Esophagus muscularis mucosa (tissue), 4 donors: ENCODE measurements around the gene PLEKHG4. TPM values are rescaled to one million over a fixed set of nuclear protein-coding genes. Genes with fewer than 3 reads are reported as not detected.

Experiments
- DNase-seq: peaks from one replicate; pipeline ENCODE4 v3.0.0-alpha.2; 2017; ENCODE audit errors: extremely low spot score
- H3K27ac ChIP-seq, 4 donors: fragments of 200-600 bp; sonication (generic); replicated peaks in 1 of 4; 1 replicate in 3 of 4; 2 replicates in 1 of 4; pipeline ENCODE4 v1.5.1; 2016 to 2019; ENCODE audit warnings: mild to moderate bottlenecking in 1 of 4
- H3K27me3 ChIP-seq, 4 donors: fragments of 200-600 bp; sonication (generic); one replicate each; pipeline versions ENCODE4 v1.5.1 to v1.6.0; 2016 to 2019
- H3K36me3 ChIP-seq, 4 donors: fragments of 200-600 bp; sonication (generic); one replicate each; pipeline ENCODE4 v1.5.1; 2016 to 2019
- H3K4me1 ChIP-seq, 4 donors: fragments of 200-600 bp; sonication (generic); one replicate each; pipeline ENCODE4 v1.5.1; 2016 to 2019
- H3K4me3 ChIP-seq, 4 donors: fragments of 200-600 bp; sonication (generic); 1 replicate in 2 of 4; 2 replicates in 2 of 4; pipeline ENCODE4 v1.5.1; 2016 to 2019; ENCODE audit warnings: mild to moderate bottlenecking in 4 of 4, moderate library complexity in 1 of 4
- H3K9me3 ChIP-seq, 4 donors: fragments of 200-600 bp; sonication (generic); 1 replicate in 3 of 4; 2 replicates in 1 of 4; pipeline ENCODE4 v1.5.1; 2016 to 2019
- CTCF ChIP-seq, 3 experiments: fragments of 200-600 bp in 2 of 3; fragments of 450-650 bp in 1 of 3; sonication (generic) in 2 of 3; IDR thresholded peaks; one replicate each; pipeline ENCODE4 v1.5.1; 2017 to 2019; ENCODE audit warnings: antibody characterized with exemption in 3 of 3, mild to moderate bottlenecking in 2 of 3, moderate library complexity in 1 of 3
- EP300 ChIP-seq: sonication (generic); formaldehyde crosslinking; IDR thresholded peaks from one replicate; pipeline ENCODE4 v1.6.1; 2017; ENCODE audit warnings: antibody characterized with exemption
- POLR2A ChIP-seq: fragments of 450-650 bp; IDR thresholded peaks from one replicate; pipeline ENCODE4 v1.6.1; 2017; ENCODE audit warnings: antibody characterized with exemption, moderate library complexity, mild to moderate bottlenecking, low read depth
- POLR2AphosphoS5 ChIP-seq, 2 donors: sonication (generic); formaldehyde crosslinking; IDR thresholded peaks; one replicate each; pipeline ENCODE4 v1.6.1; 2017; ENCODE audit warnings: antibody characterized with exemption in 2 of 2
- WGBS: methylation state at CpG from one replicate; pipeline ENCODE4 v1.1.5; 2018; 5-methylcytosine and 5-hydroxymethylcytosine counted together
- intact Hi-C: fragments of 100-400 bp; cut with DNase I; formaldehyde crosslinking; loops from one replicate; pipeline ENCODE4 v1.15.1; 2023
- total RNA-seq, 4 donors: library from RNA; depleted of rRNA; stranded (reverse); fragments of >200 nt; gene quantifications; one replicate each; pipeline versions ENCODE4 v1.1.0 to v1.2.1, GENCODE V29; 2016

Gene PLEKHG4
- total RNA-seq, 4 donors from 2014 or later = 3.0 to 8.7 (median 3.2) TPM

- H3K27me3 ChIP-seq = no peaks in the 10 kb centered on the region
- WGBS = 64% methylated on average over 9 of the region's 10 CpGs
- peak overlapping the region; percentile 40 to 65 (median 48) for H3K27ac ChIP-seq
- TF ChIP-seq POLR2AphosphoS5 (IDR thresholded peaks at IDR 0.05) = no peak
- no peak for TF ChIP-seq EP300
- TF ChIP-seq POLR2A = no peak
- no peak for TF ChIP-seq CTCF (IDR thresholded peaks at IDR 0.05)
- intact Hi-C loops = no loop called here
- no peak overlapping the region for H3K4me3 ChIP-seq
- no peaks in the 10 kb centered on the region for H3K9me3 ChIP-seq
- peaks cover 57 to 61% (median 58%) of the 10 kb centered on the region in 4 donors for H3K4me1 ChIP-seq
- H3K36me3 ChIP-seq = peaks cover 30 to 38% (median 36%) of the 10 kb centered on the region in 4 donors
- no peak for DNase-seq
Observed at GRCh38 chr16:67241008-67241900, 38.1 kb upstream of the PLEKHG4 start.

GRCh38 chr16:67242138-67242730 lies 37.1 kb upstream of the PLEKHG4 start:
- Histone ChIP-seq H3K4me3 (no peak overlapping the region), H3K4me1 (peaks cover 61 to 68% (median 65%) of the 10 kb centered on the region in 4 donors), H3K9me3 (no peaks in the 10 kb centered on the region), H3K27me3 (no peaks in the 10 kb centered on the region), H3K27ac (peak overlapping the region; percentile 40 to 65 (median 48)), H3K36me3 (peaks cover 20 to 28% (median 26%) of the 10 kb centered on the region in 4 donors)
- intact Hi-C loops = no loop called here
- TF ChIP-seq POLR2AphosphoS5 (IDR thresholded peaks at IDR 0.05) = no peak
- no peak for TF ChIP-seq CTCF (IDR thresholded peaks at IDR 0.05)
- no peak for TF ChIP-seq EP300
- no peak for TF ChIP-seq POLR2A
- no peak for DNase-seq
- WGBS = 63% methylated on average over 4 of the region's 4 CpGs

GRCh38 chr16:67243481-67243880 lies 35.9 kb upstream of the PLEKHG4 start:
- Histone ChIP-seq H3K9me3 (no peaks in the 10 kb centered on the region), H3K36me3 (peaks cover 8 to 15% (median 14%) of the 10 kb centered on the region in 4 donors), H3K4me1 (peaks cover 71 to 78% (median 75%) of the 10 kb centered on the region in 4 donors), H3K27ac (peak overlapping the region in 3 of 4 donors; percentile 82 to 88 (median 87)), H3K4me3 (no peak overlapping the region), H3K27me3 (peaks cover 0 to 3% (median 0%) of the 10 kb centered on the region in 4 donors)
- no peak for DNase-seq
- TF ChIP-seq CTCF (IDR thresholded peaks at IDR 0.05) (no peak), POLR2A (no peak), EP300 (no peak), POLR2AphosphoS5 (IDR thresholded peaks at IDR 0.05) (no peak)
- intact Hi-C loops = no loop called here
- 69% methylated on average over 4 of the region's 4 CpGs for WGBS

GRCh38 chr16:67244387-67245185 lies 34.7 kb upstream of the PLEKHG4 start:
- no peak for TF ChIP-seq EP300
- TF ChIP-seq POLR2AphosphoS5 (IDR thresholded peaks at IDR 0.05) = peak; percentile 27 to 37
- peaks cover 0 to 14% (median 3%) of the 10 kb centered on the region in 4 donors for H3K27me3 ChIP-seq
- 41% methylated on average over 5 of the region's 5 CpGs for WGBS
- H3K36me3 ChIP-seq = peaks cover 0 to 4% (median 3%) of the 10 kb centered on the region in 4 donors
- no peaks in the 10 kb centered on the region for H3K9me3 ChIP-seq
- H3K27ac ChIP-seq = peak overlapping the region; percentile 81 to 88 (median 84)
- H3K4me3 ChIP-seq = no peak overlapping the region
- peaks cover 79 to 89% (median 85%) of the 10 kb centered on the region in 4 donors for H3K4me1 ChIP-seq
- no peak for DNase-seq
- intact Hi-C loops = no loop called here
